ENCODE data around the gene CAPN8.

DNA sequence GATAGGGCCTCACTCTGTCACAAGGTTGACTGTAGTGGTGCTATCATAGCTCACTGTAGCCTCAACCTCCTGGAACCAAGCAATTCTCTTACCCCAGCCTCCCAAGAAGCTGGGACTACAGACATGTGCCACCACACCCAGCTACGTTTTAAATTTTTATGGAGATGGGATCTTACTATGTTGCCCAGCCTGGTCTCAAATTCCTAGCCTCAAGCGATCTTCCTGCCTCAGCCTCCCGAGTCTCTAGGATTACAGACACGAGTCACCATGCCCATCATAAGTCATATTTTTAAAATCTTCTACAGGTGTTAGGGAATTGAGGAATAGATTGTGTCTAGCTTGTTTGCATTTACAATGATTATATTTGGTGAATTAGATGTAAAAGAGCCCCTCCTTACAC lies 145.3 kb downstream of the CAPN8 start:
- TF ChIP-seq POLR2A (IDR thresholded peaks at IDR 0.05; ENCODE audit: low read depth, low read length), result no peak
- TF ChIP-seq TAF1 (IDR thresholded peaks at IDR 0.05; ENCODE audit: low read depth, low read length), result no peak
- TF ChIP-seq POLR2AphosphoS5 (IDR thresholded peaks at IDR 0.05; ENCODE audit: low read depth, low read length), result no peak
- no peak for TF ChIP-seq SPI1 (IDR thresholded peaks at IDR 0.05; ENCODE audit: low read depth, low read length)
- no peak for TF ChIP-seq POU2F2 (IDR thresholded peaks at IDR 0.05; ENCODE audit: low read depth, low read length)
